Measurements from ENCODE around the gene GALNS. TPM values are rescaled to one million over a fixed set of nuclear protein-coding genes. Genes with fewer than 3 reads are reported as not detected.

GALNS gene
- total and polyA plus RNA-seq, 2 of the 8 experiments (the other 6 are each of a cell fraction or from before 2014, with no cell fraction given) = 8.9 to 17.8 TPM

DNA sequence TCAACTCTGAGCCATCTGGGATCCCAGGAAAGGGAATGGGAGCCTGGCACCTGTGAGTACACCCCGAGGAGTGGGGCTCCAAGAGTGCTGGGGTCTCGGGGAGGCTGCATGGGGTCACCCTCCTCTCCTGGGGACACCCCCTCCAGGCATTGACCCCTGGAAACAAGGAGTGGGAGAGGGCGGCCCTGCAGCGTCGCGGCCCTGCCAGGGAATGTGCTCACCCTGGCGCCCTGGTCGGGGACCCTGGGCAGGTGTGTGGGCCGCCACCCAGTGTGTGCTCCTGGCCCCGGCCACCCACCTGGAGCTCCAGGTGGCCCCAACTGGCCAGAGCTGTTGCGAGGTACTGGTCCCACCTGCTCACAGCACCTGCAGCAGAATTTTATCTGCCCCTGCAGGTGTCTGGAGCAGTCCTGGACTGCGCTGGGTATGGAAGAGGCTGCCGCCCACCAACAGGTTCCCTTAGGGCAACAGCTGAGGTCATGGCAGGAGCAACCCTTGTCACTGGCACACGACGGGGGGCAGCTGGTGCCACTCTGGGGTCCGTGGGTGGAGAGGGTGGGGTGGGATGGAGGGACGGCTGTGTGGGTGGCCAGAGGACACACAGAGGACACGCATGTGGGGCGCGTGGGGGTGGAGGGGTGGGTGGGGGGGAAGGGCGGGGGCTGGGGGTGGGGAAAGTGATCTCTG, 15.1 kb upstream of the GALNS start:
- no peak overlapping the region for H3K4me3 ChIP-seq (ENCODE audit: extremely low read depth in 1 of 4, insufficient read depth in 2 of 4, low read depth in 3 of 4, low read length in 4 of 4)
- no peak overlapping the region for H3K4me2 ChIP-seq (ENCODE audit: insufficient read depth in 1 of 2, low read depth in 2 of 2, low read length in 2 of 2)
- H2BK5ac ChIP-seq (ENCODE audit: low read depth, low read length) = no peak overlapping the region
- no peak overlapping the region for H4K5ac ChIP-seq (ENCODE audit: insufficient read length, low read depth, low read length)
- POLR2A ChIA-PET (ENCODE audit: partially characterized antibody) = interaction anchor here (2.6 kb wide), 1 partner anchor 62 kb away, joined by 8 read pairs; no protein-coding TSS in a partner anchor
- H2AFZ ChIP-seq (ENCODE audit: low read length) = no peak overlapping the region
- H4K8ac ChIP-seq (ENCODE audit: extremely low read depth, insufficient read depth, low read length) = no peak overlapping the region
- FAIRE-seq (no peak), DNase-seq (ENCODE audit: low read depth in 1 of 2, low spot score in 2 of 2) (no peak)
- H2BK15ac ChIP-seq (ENCODE audit: low read length) = no peak overlapping the region
- no peak overlapping the region for H3K9ac ChIP-seq (replicated peaks in 1 of 4; ENCODE audit: extremely low read depth in 1 of 4, low read depth in 3 of 4, low read length in 3 of 4)
- H4K91ac ChIP-seq (replicated peaks; ENCODE audit: insufficient read length, low read length) = no peak overlapping the region
- CTCF ChIA-PET (ENCODE audit: partially characterized antibody) = interaction anchor here (0.7 kb wide), 1 partner anchor 59 kb away, joined by 3 read pairs; no protein-coding TSS in a partner anchor
- H2AK5ac ChIP-seq (ENCODE audit: low read depth, low read length) = no peak overlapping the region
- H3K23me2 ChIP-seq (ENCODE audit: low read depth, low read length) = no peaks in the 10 kb centered on the region
- TF ChIP-seq SP4 (IDR thresholded peaks at IDR 0.05; ENCODE audit: low read length) (no peak), RAD21 (IDR thresholded peaks at IDR 0.05 in 1 of 2, conservative IDR thresholded peaks at IDR 0.05 in 1 of 2; ENCODE audit: low read depth in 2 of 2, low read length in 2 of 2) (no peak), RNF2 (IDR thresholded peaks at IDR 0.05; ENCODE audit: borderline replicate concordance, low read depth, low read length, missing control alignments, poor library complexity, severe bottlenecking) (no peak), NANOG (IDR thresholded peaks at IDR 0.05; ENCODE audit: insufficient read depth, low read depth, low read length, poor library complexity, severe bottlenecking) (no peak), JUN (IDR thresholded peaks at IDR 0.05; ENCODE audit: low read depth, low read length) (no peak)
- TF ChIP-seq, protein P1, sequence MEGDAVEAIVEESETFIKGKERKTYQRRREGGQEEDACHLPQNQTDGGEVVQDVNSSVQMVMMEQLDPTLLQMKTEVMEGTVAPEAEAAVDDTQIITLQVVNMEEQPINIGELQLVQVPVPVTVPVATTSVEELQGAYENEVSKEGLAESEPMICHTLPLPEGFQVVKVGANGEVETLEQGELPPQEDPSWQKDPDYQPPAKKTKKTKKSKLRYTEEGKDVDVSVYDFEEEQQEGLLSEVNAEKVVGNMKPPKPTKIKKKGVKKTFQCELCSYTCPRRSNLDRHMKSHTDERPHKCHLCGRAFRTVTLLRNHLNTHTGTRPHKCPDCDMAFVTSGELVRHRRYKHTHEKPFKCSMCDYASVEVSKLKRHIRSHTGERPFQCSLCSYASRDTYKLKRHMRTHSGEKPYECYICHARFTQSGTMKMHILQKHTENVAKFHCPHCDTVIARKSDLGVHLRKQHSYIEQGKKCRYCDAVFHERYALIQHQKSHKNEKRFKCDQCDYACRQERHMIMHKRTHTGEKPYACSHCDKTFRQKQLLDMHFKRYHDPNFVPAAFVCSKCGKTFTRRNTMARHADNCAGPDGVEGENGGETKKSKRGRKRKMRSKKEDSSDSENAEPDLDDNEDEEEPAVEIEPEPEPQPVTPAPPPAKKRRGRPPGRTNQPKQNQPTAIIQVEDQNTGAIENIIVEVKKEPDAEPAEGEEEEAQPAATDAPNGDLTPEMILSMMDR (IDR thresholded peaks at IDR 0.05; ENCODE audit: control extremely low read depth in 1 of 3, insufficient read depth in 1 of 3, low read depth in 1 of 3, low read length in 3 of 3) = no peak
- no peak overlapping the region for H3K18ac ChIP-seq (ENCODE audit: extremely low read depth, low read length)
- no peaks in the 10 kb centered on the region for H3K27me3 ChIP-seq (replicated peaks in 1 of 4; ENCODE audit: control insufficient read depth in 3 of 4, extremely low read depth in 1 of 4, insufficient read depth in 3 of 4, low read length in 3 of 4)
- no peaks in the 10 kb centered on the region for H3K79me2 ChIP-seq (ENCODE audit: control insufficient read depth in 1 of 2, insufficient read depth in 2 of 2, low read length in 2 of 2)
- no peak overlapping the region for H3K27ac ChIP-seq (ENCODE audit: low read depth, low read length)
- no peaks in the 10 kb centered on the region; a peak in 1 of 7 replicates for H3K4me1 ChIP-seq (replicated peaks in 1 of 4; ENCODE audit: control insufficient read depth in 3 of 4, insufficient read depth in 4 of 4, low read length in 3 of 4)
- no peaks in the 10 kb centered on the region for H3K79me1 ChIP-seq (ENCODE audit: low read depth, low read length)
- H3K14ac ChIP-seq (ENCODE audit: insufficient read length) = no peak overlapping the region
- H3K9me3 ChIP-seq (ENCODE audit: insufficient read depth in 2 of 2, low read depth in 1 of 2, low read length in 1 of 2) = no peaks in the 10 kb centered on the region; a peak in 1 of 4 replicates
- no peaks in the 10 kb centered on the region for H4K20me1 ChIP-seq (replicated peaks in 1 of 2; ENCODE audit: control insufficient read depth in 1 of 2, insufficient read depth in 2 of 2, low read length in 2 of 2)
- H3K36me3 ChIP-seq (ENCODE audit: control insufficient read depth in 2 of 4, insufficient read depth in 4 of 4, low read length in 3 of 4) = no peaks in the 10 kb centered on the region
- no peak overlapping the region for H2BK20ac ChIP-seq (ENCODE audit: low read length)
- no peak overlapping the region for H2BK12ac ChIP-seq (ENCODE audit: low read depth, low read length)
- WGBS, 2 experiments (ENCODE audit: extremely low coverage in 1 of 2, insufficient coverage in 1 of 2, insufficient read length in 1 of 2, insufficient replicate concordance in 2 of 2, low coverage in 1 of 2, low lambda C conversion rate in 2 of 2, missing lambda C conversion rate in 1 of 2) = 91% methylated on average over 13 of the region's 21 CpGs; no CpG with 5 or more reads in 1 of the 2 experiments
- H2BK120ac ChIP-seq (replicated peaks; ENCODE audit: low read depth, low read length) = no peak overlapping the region
- H3K23ac ChIP-seq (ENCODE audit: insufficient read length) = no peak overlapping the region
- H3K4ac ChIP-seq (replicated peaks; ENCODE audit: insufficient read length, low read depth, low read length) = no peak overlapping the region
- H3K56ac ChIP-seq (replicated peaks; ENCODE audit: insufficient read length, low read depth, low read length) = no peak overlapping the region
